IMR-90 (cell line): ENCODE measurements around the gene AUTS2. TPM values are rescaled to one million over a fixed set of nuclear protein-coding genes. Genes with fewer than 3 reads are reported as not detected.

Experiments
- ATAC-seq: fragments of 200-7000 bp; cut with Tn5 transposase; 2 replicates; pipeline ENCODE4 v1.9.1; 2020; ENCODE audit warnings: low read depth, mild to moderate bottlenecking, moderate library complexity
- BruUV-seq: library from RNA; stranded (reverse); fragments of 400-500 nt; replicated peaks from 2 replicates; lab custom pipeline; 2021; lab: Mats Ljungman, UMichigan
- CTCF ChIA-PET: fragments of 300-600 bp; formaldehyde crosslinking; extraction: SDS; loops from one replicate; lab custom pipeline; 2021; ENCODE audit warnings: antibody characterized with exemption; lab: Yijun Ruan, JAX
- POLR2A ChIA-PET: fragments of 300-600 bp; sonication (Branson Sonifier 250); formaldehyde crosslinking; loops from one replicate; lab custom pipeline; 2022; ENCODE audit warnings: antibody characterized with exemption; ENCODE audit not compliant: unreplicated experiment; lab: Charles Lee
- DNase-seq: peaks from one replicate; pipeline ENCODE4 v3.0.0; 2013
- H2AFZ ChIP-seq: replicated peaks from 2 replicates; pipeline ENCODE3; 2013; ENCODE audit warnings: low read length, mild to moderate bottlenecking; ENCODE audit not compliant: poor library complexity
- H2AK5ac ChIP-seq: 2 replicates; pipeline ENCODE4 v1.6.1; 2013; ENCODE audit warnings: low read depth, low read length, inconsistent platforms
- H2AK9ac ChIP-seq: replicated peaks from 2 replicates; pipeline ENCODE3; 2013; ENCODE audit warnings: mild to moderate bottlenecking, low read depth, low read length, moderate library complexity; ENCODE audit not compliant: poor library complexity
- H2BK120ac ChIP-seq: 2 replicates; pipeline ENCODE4 v1.6.1; 2013; ENCODE audit warnings: low read depth, low read length, inconsistent platforms
- H2BK15ac ChIP-seq: 3 replicates; pipeline ENCODE4 v1.6.1; 2013; ENCODE audit warnings: low read depth, low read length, inconsistent platforms
- H2BK20ac ChIP-seq: 2 replicates; pipeline ENCODE4 v1.6.1; 2013; ENCODE audit warnings: low read depth, mild to moderate bottlenecking, inconsistent platforms, low read length, moderate library complexity
- H2BK5ac ChIP-seq: 2 replicates; pipeline ENCODE4 v1.6.1; 2013; ENCODE audit warnings: mild to moderate bottlenecking, low read depth, low read length, inconsistent platforms; ENCODE audit not compliant: poor library complexity, severe bottlenecking
- H3K14ac ChIP-seq: replicated peaks from 2 replicates; pipeline ENCODE4 v1.6.1; 2013; ENCODE audit warnings: low read depth, low read length, inconsistent platforms
- H3K18ac ChIP-seq: 2 replicates; pipeline ENCODE4 v1.6.1; 2013; ENCODE audit warnings: low read depth, low read length, control low read depth
- H3K23ac ChIP-seq: 2 replicates; pipeline ENCODE4 v1.6.1; 2013; ENCODE audit warnings: low read depth, low read length, inconsistent platforms
- H3K27ac ChIP-seq: 2 replicates; pipeline ENCODE4 v1.5.1; 2013; ENCODE audit warnings: mild to moderate bottlenecking, control low read depth, low read length; ENCODE audit not compliant: insufficient read depth
- H3K27me3 ChIP-seq: 2 replicates; pipeline ENCODE4 v1.6.1; 2013; ENCODE audit warnings: low read length; ENCODE audit not compliant: control insufficient read depth, insufficient read depth
- H3K36me3 ChIP-seq: 2 replicates; pipeline ENCODE4 v1.6.1; 2013; ENCODE audit warnings: low read length, mixed read lengths; ENCODE audit not compliant: control insufficient read depth, insufficient read depth
- H3K4ac ChIP-seq: 2 replicates; pipeline ENCODE4 v1.6.1; 2013; ENCODE audit warnings: low read depth, low read length, inconsistent platforms
- H3K4me1 ChIP-seq: 2 replicates; pipeline ENCODE4 v1.6.1; 2013; ENCODE audit warnings: low read length, mixed read lengths; ENCODE audit not compliant: control insufficient read depth, insufficient read depth
- H3K4me2 ChIP-seq: 2 replicates; pipeline ENCODE4 v1.6.1; 2013; ENCODE audit warnings: low read depth, mild to moderate bottlenecking, control low read depth, low read length, moderate library complexity
- H3K4me3 ChIP-seq: 2 replicates; pipeline ENCODE4 v1.5.1; 2013; ENCODE audit warnings: low read depth, mild to moderate bottlenecking, control low read depth, low read length, moderate library complexity; ENCODE audit not compliant: insufficient read depth
- H3K56ac ChIP-seq: 2 replicates; pipeline ENCODE4 v1.6.1; 2013; ENCODE audit warnings: low read length, inconsistent platforms; ENCODE audit not compliant: insufficient read depth; ENCODE audit errors: extremely low read depth
- H3K79me1 ChIP-seq, 2 experiments: 2 replicates each; pipeline ENCODE4 v1.6.1; 2013; ENCODE audit warnings: low read length in 2 of 2, inconsistent platforms in 1 of 2, low read depth in 1 of 2
- H3K9ac ChIP-seq: 2 replicates; pipeline ENCODE4 v1.6.1; 2013; ENCODE audit warnings: low read depth, low read length, control low read depth
- H3K9me1 ChIP-seq: 2 replicates; pipeline ENCODE4 v1.6.1; 2013; ENCODE audit warnings: low read length, inconsistent platforms; ENCODE audit not compliant: insufficient read depth
- H3K9me3 ChIP-seq: 2 replicates; pipeline ENCODE4 v1.6.1; 2013; ENCODE audit warnings: low read length; ENCODE audit not compliant: control insufficient read depth, insufficient read depth
- H4K20me1 ChIP-seq: 2 replicates; pipeline ENCODE4 v1.6.1; 2013; ENCODE audit warnings: low read length, inconsistent platforms; ENCODE audit not compliant: insufficient read depth
- H4K5ac ChIP-seq: 2 replicates; pipeline ENCODE4 v1.6.1; 2013; ENCODE audit warnings: mild to moderate bottlenecking, low read depth, low read length, control low read depth
- H4K8ac ChIP-seq, 2 experiments: 2 replicates each; pipeline ENCODE4 v1.6.1; 2013; ENCODE audit warnings: low read depth in 2 of 2, low read length in 2 of 2, control low read depth in 1 of 2, inconsistent platforms in 1 of 2
- H4K91ac ChIP-seq: 2 replicates; pipeline ENCODE4 v1.6.1; 2013; ENCODE audit warnings: low read depth, low read length, inconsistent platforms; ENCODE audit not compliant: insufficient read depth
- CEBPB ChIP-seq: IDR thresholded peaks from 2 replicates; pipeline ENCODE4 v1.6.1; 2012; ENCODE audit warnings: low read depth, low read length, improper control_type of control experiment
- MAFK ChIP-seq: IDR thresholded peaks from 2 replicates; pipeline ENCODE4 v1.6.1; 2012; ENCODE audit warnings: low read depth, low read length, improper control_type of control experiment
- MXI1 ChIP-seq: IDR thresholded peaks from 2 replicates; pipeline ENCODE4 v1.6.1; 2012; ENCODE audit warnings: low read depth, mild to moderate bottlenecking, low read length, moderate library complexity, borderline replicate concordance
- POLR2A ChIP-seq: IDR thresholded peaks from 2 replicates; pipeline ENCODE4 v1.6.1; 2012; ENCODE audit warnings: mild to moderate bottlenecking, low read depth, low read length
- RCOR1 ChIP-seq: IDR thresholded peaks from 2 replicates; pipeline ENCODE4 v1.6.1; 2012; ENCODE audit warnings: mild to moderate bottlenecking, low read length, improper control_type of control experiment; ENCODE audit not compliant: insufficient replicate concordance
- WGBS, 2 experiments: methylation state at CpG; one replicate each; pipeline versions ENCODE4 v1.1.5 to v1.1.7; 2013; ENCODE audit warnings: missing lambda C conversion rate in 2 of 2; ENCODE audit not compliant: insufficient read length in 1 of 2; ENCODE audit errors: extremely low coverage in 2 of 2; 5-methylcytosine and 5-hydroxymethylcytosine counted together
- dilution Hi-C: fragments of 300-500 bp; cut with HindIII; formaldehyde crosslinking; loops from one replicate; pipeline ENCODE4 v1.14.3; 2018; ENCODE audit warnings: low sequenced_read_pairs; ENCODE audit not compliant: unreplicated experiment
- in situ Hi-C: fragments of 300-500 bp; cut with MboI; formaldehyde crosslinking; loops from 3 replicates; pipeline ENCODE4 v1.14.3; 2019; ENCODE audit warnings: low sequenced_read_pairs, inconsistent platforms, mixed read lengths
- intact Hi-C: fragments of 100-400 bp; cut with micrococcal nuclease; formaldehyde crosslinking; loops from 2 replicates; pipeline ENCODE4 v1.10.0; 2022
- polyA plus RNA-seq, 3 experiments: library from polyadenylated mRNA; depleted of rRNA; stranded (reverse); fragments of >200 nt; gene quantifications; 2 replicates each; pipeline ENCODE4 v1.2.3, GENCODE V29; 2012; ENCODE audit warnings: low replicate concordance in 1 of 3
- total RNA-seq: library from RNA; depleted of rRNA; stranded (reverse); fragments of >200 nt; gene quantifications from 2 replicates; pipeline ENCODE4 v1.2.3, GENCODE V29; 2012
- TF ChIP-seq, protein P1 (sequence below): fragments of 150-350 bp; IDR thresholded peaks from 2 replicates; pipeline ENCODE4 v1.6.1; 2016; ENCODE audit warnings: low read depth, mild to moderate bottlenecking, low read length, moderate library complexity, borderline replicate concordance

The AUTS2 gene
- total and polyA plus RNA-seq, 2 of the 4 experiments (the other 2 are of a cell fraction), result 0.90 to 3.0 TPM

DNA sequence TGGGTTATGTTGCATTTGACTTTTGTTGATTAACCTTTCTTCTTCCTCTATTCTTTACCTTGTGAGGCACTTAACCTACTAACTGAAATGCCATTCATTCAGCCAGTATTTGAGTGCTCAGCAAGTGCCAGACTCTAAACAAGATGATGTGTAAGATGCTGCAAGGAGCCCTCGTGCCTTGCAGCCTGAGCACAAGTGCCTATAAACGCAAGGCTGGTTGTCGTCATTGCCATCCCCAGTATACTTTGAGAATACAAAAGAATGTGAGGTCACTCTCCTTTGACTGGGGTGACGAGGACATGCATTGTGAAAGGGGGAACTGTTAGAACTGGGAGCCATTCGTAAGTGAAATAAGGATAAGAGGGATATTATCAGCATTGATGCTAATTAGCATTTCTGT is 103.0 kb downstream of the AUTS2 start:
- no peak overlapping the region for H4K5ac ChIP-seq
- no TSS peak for BruUV-seq
- H4K8ac ChIP-seq, result no peak overlapping the region
- H3K36me3 ChIP-seq, result no peaks in the 10 kb centered on the region
- DNase-seq, result no peak
- no peak overlapping the region for H3K14ac ChIP-seq
- H3K4ac ChIP-seq, result no peak overlapping the region
- no peak overlapping the region for H3K4me3 ChIP-seq
- in situ Hi-C loops, result no loop called here
- no peak overlapping the region for H3K27ac ChIP-seq
- H3K4me1 ChIP-seq, result no peaks in the 10 kb centered on the region
- H3K9me1 ChIP-seq, result no peaks in the 10 kb centered on the region
- H4K91ac ChIP-seq, result no peak overlapping the region
- intact Hi-C loops, result no loop called here
- TF ChIP-seq MXI1 (no peak), POLR2A (no peak), MAFK (no peak), RCOR1 (no peak), CEBPB (no peak)
- TF ChIP-seq, protein P1, sequence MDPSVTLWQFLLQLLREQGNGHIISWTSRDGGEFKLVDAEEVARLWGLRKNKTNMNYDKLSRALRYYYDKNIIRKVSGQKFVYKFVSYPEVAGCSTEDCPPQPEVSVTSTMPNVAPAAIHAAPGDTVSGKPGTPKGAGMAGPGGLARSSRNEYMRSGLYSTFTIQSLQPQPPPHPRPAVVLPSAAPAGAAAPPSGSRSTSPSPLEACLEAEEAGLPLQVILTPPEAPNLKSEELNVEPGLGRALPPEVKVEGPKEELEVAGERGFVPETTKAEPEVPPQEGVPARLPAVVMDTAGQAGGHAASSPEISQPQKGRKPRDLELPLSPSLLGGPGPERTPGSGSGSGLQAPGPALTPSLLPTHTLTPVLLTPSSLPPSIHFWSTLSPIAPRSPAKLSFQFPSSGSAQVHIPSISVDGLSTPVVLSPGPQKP, result no peak
- ATAC-seq, result no peak
- no peak overlapping the region for H2AK5ac ChIP-seq
- H3K27me3 ChIP-seq, result no peaks in the 10 kb centered on the region
- no peak overlapping the region for H3K18ac ChIP-seq
- H2AFZ ChIP-seq, result no peak overlapping the region
- H2BK5ac ChIP-seq, result no peak overlapping the region
- H3K9me3 ChIP-seq, result no peaks in the 10 kb centered on the region
- CTCF ChIA-PET, result no interaction called here
- POLR2A ChIA-PET, result no interaction called here
- WGBS, 2 experiments, result 45% methylated on average over 2 of the region's 5 CpGs; no CpG with 5 or more reads in 1 of the 2 experiments
- H3K56ac ChIP-seq, result no peak overlapping the region
- no peak overlapping the region for H3K4me2 ChIP-seq
- H3K79me1 ChIP-seq, result no peaks in the 10 kb centered on the region
- no peak overlapping the region for H2BK20ac ChIP-seq
- H4K20me1 ChIP-seq, result no peaks in the 10 kb centered on the region
- dilution Hi-C loops, result no loop called here
- H3K23ac ChIP-seq, result no peak overlapping the region
- no peak overlapping the region for H3K9ac ChIP-seq
- no peak overlapping the region for H2BK15ac ChIP-seq
- H2AK9ac ChIP-seq, result no peak overlapping the region
- no peak overlapping the region for H2BK120ac ChIP-seq
